Neural crest cell (in vitro differentiated cells): ENCODE measurements around the gene UFD1. TPM values are rescaled to one million over a fixed set of nuclear protein-coding genes. Genes with fewer than 3 reads are reported as not detected.
A peak's percentile ranks its signal among the peaks of the same experiment; 100 is the strongest.

Source experiments
- DNase-seq: peaks from one replicate; pipeline ENCODE4 v3.0.0; 2021; ENCODE audit warnings: low read depth, mixed read lengths, low spot score
- H3K27ac Mint-ChIP-seq: one replicate; pipeline ENCODE4 v1.8.0; 2021; ENCODE audit warnings: mild to moderate bottlenecking, mixed read lengths; ENCODE audit not compliant: unreplicated experiment
- H3K27me3 Mint-ChIP-seq: 2 replicates; pipeline ENCODE4 v1.8.0; 2021; ENCODE audit warnings: low read depth, mild to moderate bottlenecking, mixed read lengths
- H3K36me3 Mint-ChIP-seq: 2 replicates; pipeline ENCODE4 v1.8.0; 2021; ENCODE audit warnings: low read depth, mild to moderate bottlenecking, mixed read lengths
- H3K4me1 Mint-ChIP-seq: 2 replicates; pipeline ENCODE4 v1.8.0; 2021; ENCODE audit warnings: mixed read lengths
- H3K4me3 Mint-ChIP-seq: one replicate; pipeline ENCODE4 v1.8.0; 2021; ENCODE audit warnings: mild to moderate bottlenecking, mixed read lengths
- H3K9me3 Mint-ChIP-seq: 2 replicates; pipeline ENCODE4 v1.8.0; 2021; ENCODE audit warnings: mixed read lengths
- CTCF ChIP-seq: fragments of 200-600 bp; sonication (generic); conservative IDR thresholded peaks from 2 replicates; pipeline ENCODE4 v1.5.0; 2021; ENCODE audit warnings: antibody characterized with exemption, mild to moderate bottlenecking
- total RNA-seq: library from RNA; stranded (reverse); gene quantifications from 2 replicates; pipeline ENCODE4 v1.2.1, GENCODE V29; 2021

UFD1 gene
- total RNA-seq, 1 donor from 2014 or later, result 69.4 TPM

GRCh38 chr22:19483481-19484244 is 4.7 kb upstream of the UFD1 start:
- TF ChIP-seq CTCF, result no peak
- no peak for DNase-seq
- H3K27ac Mint-ChIP-seq, result no peak overlapping the region
- no peaks in the 10 kb centered on the region for H3K9me3 Mint-ChIP-seq
- H3K4me1 Mint-ChIP-seq, result peaks cover 18% of the 10 kb centered on the region
- H3K27me3 Mint-ChIP-seq, result no peaks in the 10 kb centered on the region
- no peak overlapping the region for H3K4me3 Mint-ChIP-seq
- peaks cover 7% of the 10 kb centered on the region for H3K36me3 Mint-ChIP-seq

- no peak for DNase-seq
- Mint-ChIP-seq H3K36me3 (peaks cover 7% of the 10 kb centered on the region), H3K4me3 (no peak overlapping the region), H3K27me3 (no peaks in the 10 kb centered on the region), H3K9me3 (no peaks in the 10 kb centered on the region), H3K27ac (no peak overlapping the region), H3K4me1 (peaks cover 28% of the 10 kb centered on the region)
- no peak for TF ChIP-seq CTCF
These were observed 3.3 kb upstream of the UFD1 start for GRCh38 chr22:19482297-19482696.

- Mint-ChIP-seq H3K27ac (peak overlapping the region; percentile 70), H3K36me3 (peaks cover 4% of the 10 kb centered on the region), H3K27me3 (no peaks in the 10 kb centered on the region), H3K4me3 (peak overlapping the region; percentile 94), H3K4me1 (peaks cover 32% of the 10 kb centered on the region), H3K9me3 (no peaks in the 10 kb centered on the region)
- no peak for TF ChIP-seq CTCF
- no peak for DNase-seq
These were observed 1.8 kb upstream of the UFD1 start for GRCh38 chr22:19480789-19481188.

DNA sequence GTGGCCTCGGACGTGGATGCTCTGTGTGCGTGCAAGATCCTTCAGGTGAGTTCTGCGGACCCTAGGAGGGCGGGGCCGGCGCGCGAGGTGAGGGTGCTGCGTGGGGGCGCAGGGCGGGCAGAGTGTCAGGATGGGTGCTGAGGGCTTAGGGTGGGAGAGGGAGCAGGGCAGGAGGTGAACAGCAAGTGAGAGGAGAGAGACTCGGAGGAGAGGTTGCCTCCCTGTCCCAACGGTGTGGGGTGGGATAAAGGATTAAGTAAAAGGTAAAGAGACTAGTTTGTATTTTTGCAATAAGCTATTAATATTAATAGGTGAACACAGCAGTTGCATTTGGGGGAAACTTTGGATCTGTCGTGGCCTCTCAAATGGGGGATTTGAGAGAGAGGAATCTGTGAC is 1.2 kb upstream of the UFD1 start:
- no peak for DNase-seq
- no peaks in the 10 kb centered on the region for H3K9me3 Mint-ChIP-seq

DNA sequence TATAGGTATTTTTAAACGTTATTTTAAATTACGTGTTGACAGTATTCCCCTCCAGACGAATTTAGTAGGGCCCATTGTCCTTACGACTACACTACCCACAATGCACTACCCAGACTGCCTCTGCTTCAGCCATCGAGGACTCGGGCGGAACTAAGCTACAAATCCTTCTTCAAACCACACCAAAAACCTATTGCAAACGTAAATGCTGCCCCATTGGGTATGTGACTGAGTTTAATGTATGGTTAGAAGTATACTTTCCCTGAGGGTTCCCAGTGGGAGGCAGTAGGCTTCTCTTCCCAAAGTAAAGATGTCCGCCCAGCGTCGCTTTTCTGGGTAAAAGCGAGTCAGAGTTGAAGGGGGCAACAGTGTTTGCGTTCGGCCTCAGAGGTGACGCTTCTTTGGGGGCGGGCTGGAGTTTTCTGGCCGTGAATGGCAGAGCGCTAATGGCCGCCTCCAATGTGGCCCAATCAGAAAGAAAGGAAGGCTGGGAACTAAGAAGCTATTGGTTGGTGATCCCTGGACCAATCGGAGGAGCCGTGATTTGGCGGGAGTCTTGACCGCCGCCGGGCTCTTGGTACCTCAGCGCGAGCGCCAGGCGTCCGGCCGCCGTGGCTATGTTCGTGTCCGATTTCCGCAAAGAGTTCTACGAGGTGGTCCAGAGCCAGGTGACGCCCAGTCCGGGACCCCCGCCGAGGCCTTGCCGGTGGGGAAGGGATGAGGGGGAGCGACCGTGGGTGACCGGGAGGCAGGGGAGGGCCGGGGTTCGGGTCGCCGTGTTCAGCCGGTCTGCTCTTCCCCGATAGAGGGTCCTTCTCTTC is 571 bp upstream of the UFD1 start, which contains the start of gene CDC45:
CDC45 (plus strand) TSS at position 566 of the 818 bp plus-strand sequence; CDS start at position 615, 49 bp downstream.
- Mint-ChIP-seq H3K4me1 (peaks cover 32% of the 10 kb centered on the region), H3K27me3 (no peaks in the 10 kb centered on the region), H3K36me3 (no peaks in the 10 kb centered on the region), H3K9me3 (no peaks in the 10 kb centered on the region), H3K4me3 (peak within 1 kb of the TSS; percentile 94), H3K27ac (peak within 1 kb of the TSS; percentile 100)
- TF ChIP-seq CTCF, result no peak
- peak; percentile 84 for DNase-seq

More for the DNA sequence above, 1.2 kb upstream of the UFD1 start:
- peak overlapping the region; percentile 100 for H3K27ac Mint-ChIP-seq
- H3K4me3 Mint-ChIP-seq, result peak overlapping the region; percentile 94
- TF ChIP-seq CTCF, result no peak
- peaks cover 2% of the 10 kb centered on the region for H3K36me3 Mint-ChIP-seq
- peaks cover 32% of the 10 kb centered on the region for H3K4me1 Mint-ChIP-seq
- no peaks in the 10 kb centered on the region for H3K27me3 Mint-ChIP-seq
